KOPT-K1 (cell line): Measurements from ENCODE around the gene PDLIM5.
"Not testable (repeated sequence)": the region's sequence is repeated elsewhere in the genome, so short reads cannot be mapped to it uniquely, and the experiment has no call there.

Experiments
- H3K27ac ChIP-seq: fragments of 200-600 bp; sonication (generic); 2 replicates; pipeline ENCODE4 v1.5.1; 2016; ENCODE audit warnings: antibody characterized with exemption, mild to moderate bottlenecking, low read depth, low read length; ENCODE audit not compliant: poor library complexity, severe bottlenecking
- H3K36me3 ChIP-seq: fragments of 200-600 bp; sonication (generic); 2 replicates; pipeline ENCODE4 v1.5.1; 2017; ENCODE audit warnings: antibody characterized with exemption, mild to moderate bottlenecking, low read length, moderate library complexity; ENCODE audit not compliant: insufficient read depth
- H3K9me3 ChIP-seq: fragments of 200-600 bp; sonication (generic); 2 replicates; pipeline ENCODE4 v1.5.1; 2017; ENCODE audit warnings: antibody characterized with exemption, low read length, mild to moderate bottlenecking; ENCODE audit not compliant: insufficient read depth, poor library complexity, severe bottlenecking

PDLIM5 gene

DNA sequence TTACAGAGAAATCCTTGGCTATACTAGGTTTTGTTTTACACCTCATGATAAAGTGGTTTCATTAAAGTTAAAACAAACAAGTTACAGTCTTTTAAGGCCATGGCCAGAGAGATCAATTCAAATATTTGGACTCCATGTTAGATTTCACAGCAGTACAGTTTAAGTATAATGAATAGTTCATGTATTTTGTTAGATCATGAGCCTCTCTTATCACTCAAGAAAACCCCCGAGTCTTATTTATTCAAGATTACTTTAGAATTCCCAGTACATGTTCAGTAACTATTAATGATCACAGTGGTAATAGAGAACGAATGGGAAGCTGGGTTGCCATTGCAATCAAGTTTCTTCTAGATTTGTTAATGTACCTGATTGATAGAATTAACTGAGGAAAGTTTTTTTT lies 15.2 kb downstream of the PDLIM5 start:
- Histone ChIP-seq H3K36me3 (no peaks in the 10 kb centered on the region), H3K27ac (no peak overlapping the region), H3K9me3 (peaks cover 6% of the 10 kb centered on the region)

- no peaks in the 10 kb centered on the region for H3K36me3 ChIP-seq
- no peak overlapping the region for H3K27ac ChIP-seq
- H3K9me3 ChIP-seq, result peaks cover 6% of the 10 kb centered on the region
Observed at GRCh38 chr4:94468093-94468769, 16.5 kb downstream of the PDLIM5 start.

DNA sequence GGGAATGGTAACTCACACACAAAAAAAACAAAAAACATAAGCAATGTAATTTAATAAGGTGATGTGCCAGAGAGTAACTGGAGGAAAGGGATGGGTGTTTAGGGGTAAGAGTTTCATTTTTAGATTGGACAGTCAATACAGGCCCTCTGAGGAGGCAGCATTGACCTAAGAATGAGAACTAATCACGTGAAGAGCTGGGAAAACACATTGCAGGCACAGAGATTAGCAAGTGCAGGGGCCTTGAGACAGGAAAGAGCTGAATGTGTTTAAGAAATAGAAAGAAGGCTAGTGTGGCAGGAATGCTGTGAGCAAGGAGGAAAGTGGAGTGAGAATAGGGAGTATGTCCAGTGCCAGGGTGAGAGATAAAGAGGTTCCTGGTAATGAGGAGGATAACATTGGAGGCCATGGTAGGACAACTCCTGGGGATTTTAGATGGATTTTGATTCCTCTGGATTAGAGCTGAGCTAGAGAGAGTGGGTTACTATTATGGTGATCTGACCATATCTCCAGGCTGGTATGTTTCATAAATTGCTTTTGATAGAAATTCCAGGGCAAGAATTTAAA lies 17.6 kb downstream of the PDLIM5 start:
- Histone ChIP-seq H3K36me3 (no peaks in the 10 kb centered on the region), H3K27ac (no peak overlapping the region), H3K9me3 (peaks cover 6% of the 10 kb centered on the region)

DNA sequence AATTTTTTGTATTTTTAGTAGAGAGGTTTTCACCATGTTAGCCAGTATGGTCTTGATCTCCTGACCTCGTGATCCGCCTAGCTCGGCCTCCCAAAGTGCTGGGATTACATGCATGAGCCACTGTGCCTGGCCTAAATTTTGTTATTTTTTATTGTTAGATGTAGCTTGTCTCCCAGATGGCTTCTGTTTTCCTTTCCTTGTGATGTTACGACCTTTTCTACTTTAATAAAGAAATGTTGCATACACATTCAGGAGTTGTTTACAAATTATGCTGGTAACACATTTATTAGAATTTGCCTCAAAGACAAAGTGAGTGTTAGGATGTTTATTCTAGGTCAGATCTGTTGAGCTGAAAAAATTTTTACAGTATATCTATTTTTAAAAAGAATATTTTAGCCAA lies 18.4 kb downstream of the PDLIM5 start:
- Histone ChIP-seq H3K36me3 (no peaks in the 10 kb centered on the region), H3K9me3 (peaks cover 6% of the 10 kb centered on the region), H3K27ac (no peak overlapping the region)

- H3K9me3 ChIP-seq, H3K27ac ChIP-seq, H3K36me3 ChIP-seq: not testable (repeated sequence)
Observed at GRCh38 chr4:94470782-94471181, 19.0 kb downstream of the PDLIM5 start.

DNA sequence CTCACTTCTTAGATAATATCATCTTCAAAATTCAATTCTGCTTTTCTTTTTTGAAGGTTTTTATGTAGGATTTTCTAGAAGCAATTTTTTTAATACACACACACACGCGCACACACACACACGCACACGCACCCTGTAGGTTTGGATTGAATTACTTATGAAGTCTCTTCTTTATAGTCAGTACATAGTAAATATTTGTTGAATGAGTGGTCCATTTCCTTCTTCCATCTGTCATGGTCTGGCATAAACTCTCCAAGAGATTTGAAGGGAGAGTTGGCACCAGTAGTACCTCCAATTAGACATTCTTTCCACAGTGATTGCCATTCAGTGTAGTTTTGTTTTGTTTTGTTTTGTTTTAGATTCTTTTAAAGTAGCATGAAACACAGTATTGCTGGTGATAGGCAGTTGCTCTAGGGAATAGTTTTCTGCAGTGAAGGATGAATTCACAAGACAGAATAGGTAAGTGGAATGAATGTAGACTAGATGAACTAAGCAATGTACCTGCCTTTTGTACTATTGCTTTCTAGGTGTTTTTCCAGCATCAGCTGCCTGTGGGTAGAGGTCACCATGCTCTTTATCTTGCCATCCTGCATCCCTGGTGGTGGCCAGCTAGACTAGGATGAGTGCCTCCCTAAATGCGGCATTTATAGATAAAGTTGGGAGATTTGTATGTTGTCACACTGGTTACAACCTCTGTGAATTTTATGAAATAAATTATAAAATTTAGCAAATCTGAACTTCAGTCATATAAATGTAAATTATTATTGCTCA lies 20.5 kb downstream of the PDLIM5 start:
- Histone ChIP-seq H3K27ac (no peak overlapping the region), H3K9me3 (peaks cover 6% of the 10 kb centered on the region), H3K36me3 (no peaks in the 10 kb centered on the region)

DNA sequence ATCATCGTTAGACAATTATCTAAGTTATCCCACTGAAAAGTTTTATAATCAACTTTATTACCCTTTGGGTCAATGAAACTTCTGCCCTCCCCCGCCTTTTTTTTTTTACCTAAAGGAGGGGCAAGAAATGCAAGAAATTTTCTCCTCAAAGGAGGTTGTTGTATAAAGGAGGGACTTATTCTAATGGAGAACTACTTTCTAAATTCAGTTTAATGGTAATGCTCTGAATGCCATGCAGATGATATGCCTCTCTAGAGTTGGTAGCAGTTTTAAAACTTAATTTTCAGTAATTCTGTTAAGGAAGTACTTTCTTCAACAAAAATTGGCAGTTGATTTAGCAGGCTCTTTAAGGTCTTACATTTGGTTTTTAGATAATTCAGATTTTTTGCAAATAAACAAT lies 23.3 kb downstream of the PDLIM5 start:
- Histone ChIP-seq H3K9me3 (peaks cover 6% of the 10 kb centered on the region), H3K27ac (no peak overlapping the region), H3K36me3 (no peaks in the 10 kb centered on the region)

- Histone ChIP-seq H3K9me3 (peaks cover 2% of the 10 kb centered on the region), H3K27ac (no peak overlapping the region), H3K36me3 (no peaks in the 10 kb centered on the region)
Observed at GRCh38 chr4:94475794-94476193, 24.1 kb downstream of the PDLIM5 start.

GRCh38 chr4:94477227-94477626 lies 25.5 kb downstream of the PDLIM5 start:
- Histone ChIP-seq H3K9me3 (no peaks in the 10 kb centered on the region), H3K36me3 (no peaks in the 10 kb centered on the region), H3K27ac (no peak overlapping the region)

- not testable (repeated sequence) for H3K27ac ChIP-seq, H3K9me3 ChIP-seq, H3K36me3 ChIP-seq
Observed at GRCh38 chr4:94478805-94479204, 27.1 kb downstream of the PDLIM5 start.

DNA sequence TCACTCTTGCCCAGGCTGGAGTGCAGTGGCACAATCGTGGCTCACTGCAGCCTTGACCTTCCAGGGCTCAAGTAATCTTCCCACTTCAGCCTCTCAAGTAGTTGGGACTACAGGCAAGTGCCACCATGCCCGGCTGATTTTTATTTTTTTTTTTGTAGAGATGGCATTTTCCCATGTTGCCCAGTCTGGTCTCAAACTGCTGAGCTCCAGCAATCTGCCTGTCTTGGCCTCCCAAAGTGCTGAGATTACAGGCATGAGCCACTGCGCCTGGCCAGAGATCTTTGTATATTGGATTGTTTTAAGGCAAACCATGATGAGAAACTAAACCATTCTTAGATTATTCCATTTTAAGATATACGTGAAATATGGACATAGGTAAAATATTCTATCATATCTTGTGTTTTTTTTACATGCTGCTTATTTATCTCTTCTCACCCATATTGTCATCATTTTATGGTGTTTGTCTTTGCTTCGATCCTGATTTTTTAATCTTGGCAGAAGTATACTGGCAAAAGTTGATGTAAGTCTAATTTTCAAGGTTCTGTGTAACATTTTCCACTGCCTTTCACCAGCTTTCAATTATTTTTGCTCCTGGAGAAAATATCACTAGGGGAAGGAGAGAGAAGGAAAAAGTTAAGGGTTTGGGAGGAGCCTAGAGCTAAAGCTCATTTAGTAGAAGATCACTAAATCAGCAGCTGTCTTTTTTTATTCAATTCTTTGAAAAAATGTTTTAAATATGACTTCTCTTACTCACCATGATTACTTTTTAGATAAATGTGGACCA lies 27.8 kb downstream of the PDLIM5 start:
- Histone ChIP-seq H3K9me3 (no peaks in the 10 kb centered on the region), H3K27ac (no peak overlapping the region), H3K36me3 (no peaks in the 10 kb centered on the region)

DNA sequence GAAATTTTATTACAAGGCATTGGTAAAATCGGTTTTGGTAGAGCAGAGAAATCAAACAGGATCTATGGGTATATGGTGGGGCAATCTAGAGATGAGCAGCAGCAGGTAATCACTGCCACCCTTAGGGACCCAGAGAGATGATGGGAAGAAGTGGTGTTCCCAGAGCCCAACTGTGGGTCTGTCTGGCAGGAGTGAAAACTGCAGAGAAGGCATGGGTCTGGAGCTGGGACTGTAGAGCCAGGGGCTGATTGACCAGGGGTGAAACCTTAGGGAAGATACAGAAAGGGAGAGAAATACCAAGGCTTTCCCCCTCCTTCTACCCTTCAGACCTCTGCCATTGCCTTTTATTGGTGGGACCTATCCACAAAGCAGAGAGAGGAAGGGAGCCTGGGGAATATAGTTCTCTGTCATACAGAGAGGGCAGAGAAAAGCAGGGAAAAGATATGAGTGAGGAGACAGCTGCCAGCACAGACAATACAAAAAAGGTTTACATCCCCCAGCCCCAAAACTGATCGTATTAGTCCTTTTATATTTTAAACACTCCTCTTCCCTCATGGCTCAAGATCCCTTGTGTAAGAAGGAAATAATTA lies 28.7 kb downstream of the PDLIM5 start:
- Histone ChIP-seq H3K27ac (no peak overlapping the region), H3K9me3 (no peaks in the 10 kb centered on the region), H3K36me3 (no peaks in the 10 kb centered on the region)

- Histone ChIP-seq H3K9me3 (no peaks in the 10 kb centered on the region), H3K27ac (no peak overlapping the region), H3K36me3 (no peaks in the 10 kb centered on the region)
Observed at GRCh38 chr4:94483895-94484294, 32.2 kb downstream of the PDLIM5 start.

GRCh38 chr4:94484818-94485217 lies 33.1 kb downstream of the PDLIM5 start:
- H3K27ac ChIP-seq, result no peak overlapping the region
- H3K36me3 ChIP-seq, result no peaks in the 10 kb centered on the region
- no peaks in the 10 kb centered on the region for H3K9me3 ChIP-seq

DNA sequence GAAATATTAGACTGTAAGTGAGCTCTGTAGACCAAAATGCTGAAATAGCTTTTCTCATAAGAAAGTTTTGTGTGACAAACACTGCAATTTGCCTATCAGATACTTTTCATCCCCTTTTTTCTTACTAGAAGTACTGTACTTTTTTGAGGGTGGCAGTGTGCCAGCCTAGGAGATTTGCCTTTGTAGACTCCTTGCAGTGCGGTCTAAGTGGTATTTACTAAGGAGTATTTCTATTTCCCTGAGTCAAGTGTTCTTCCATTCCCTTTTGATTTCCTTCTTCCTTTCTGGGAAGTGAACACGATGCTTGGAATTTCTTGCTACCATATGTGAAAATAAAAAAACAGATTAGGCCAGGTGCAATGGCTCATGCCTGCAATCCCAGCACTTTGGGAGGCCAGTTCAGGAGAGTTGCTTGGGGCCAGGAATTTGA lies 34.6 kb downstream of the PDLIM5 start:
- Histone ChIP-seq H3K9me3 (no peaks in the 10 kb centered on the region), H3K27ac (no peak overlapping the region), H3K36me3 (no peaks in the 10 kb centered on the region)
